GM10248 (cell line): ENCODE results near the gene GCK.

Source experiments
- CTCF ChIA-PET: fragments of 300-600 bp; sonication (Branson Sonifier 250); formaldehyde crosslinking; extraction: SDS; loops from one replicate; lab custom pipeline; 2021; ENCODE audit warnings: antibody characterized with exemption; lab: Yijun Ruan, JAX
- POLR2A ChIA-PET: fragments of 350-650 bp; sonication (Branson Sonifier 250); formaldehyde crosslinking; extraction: SDS; loops from one replicate; lab custom pipeline; 2020; ENCODE audit warnings: antibody characterized with exemption; lab: Yijun Ruan, JAX
- DNase-seq: peaks from one replicate; pipeline ENCODE4 v3.0.0; 2012; ENCODE audit errors: extremely low spot score
- CTCF ChIP-seq: IDR thresholded peaks from 2 replicates; pipeline ENCODE4 v1.5.1; 2012; ENCODE audit warnings: mild to moderate bottlenecking, low read depth; ENCODE audit errors: extremely low read depth, missing control alignments, control extremely low read depth

The GCK gene

GRCh38 chr7:44184873-44185446 lies 4.3 kb downstream of the GCK start:
- no peak for DNase-seq
- POLR2A ChIA-PET, result no interaction called here
- CTCF ChIA-PET, result interaction anchor here (0.5 kb wide), 1 partner anchor 43 kb away, joined by 3 read pairs; no protein-coding TSS in a partner anchor
- TF ChIP-seq CTCF, result no peak

GRCh38 chr7:44184206-44184872 lies 4.9 kb downstream of the GCK start:
- ChIA-PET POLR2A (no interaction called here), CTCF (interaction anchor here (0.5 kb wide), 1 partner anchor 42 kb away, joined by 3 read pairs; no protein-coding TSS in a partner anchor)
- DNase-seq, result no peak

GRCh38 chr7:44183386-44183785 lies 5.9 kb downstream of the GCK start:
- ChIA-PET POLR2A (no interaction called here), CTCF (interaction anchor here (1.6 kb wide), 1 partner anchor 12 kb away, joined by 7 read pairs; no protein-coding TSS in a partner anchor)
- no peak for DNase-seq
- TF ChIP-seq CTCF, result no peak

More at GRCh38 chr7:44184206-44184872, 4.9 kb downstream of the GCK start:
- TF ChIP-seq CTCF, result no peak

GRCh38 chr7:44182827-44183226 lies 6.4 kb downstream of the GCK start:
- CTCF ChIA-PET, result interaction anchor here (1.6 kb wide), 1 partner anchor 12 kb away, joined by 7 read pairs; no protein-coding TSS in a partner anchor
- POLR2A ChIA-PET, result no interaction called here
- TF ChIP-seq CTCF, result no peak
- DNase-seq, result no peak

- ChIA-PET POLR2A (no interaction called here), CTCF (interaction anchor here (1.1 to 1.3 kb wide), 2 partner anchors 15 to 30 kb away, joined by 4 read pairs; no protein-coding TSS in a partner anchor)
- no peak for DNase-seq
- no peak for TF ChIP-seq CTCF
These were observed 8.6 kb downstream of the GCK start for GRCh38 chr7:44180631-44181030.

- no peak for DNase-seq
- ChIA-PET POLR2A (no interaction called here), CTCF (no interaction called here)
- TF ChIP-seq CTCF, result no peak
These were observed 11.6 kb downstream of the GCK start for GRCh38 chr7:44177570-44178131.
